CD4-positive, alpha-beta T cell treated with Interleukin-17A for 1 hour (primary cell): ENCODE results near the gene TGM2.

ENCODE experiments used
- DNase-seq: peaks from one replicate; pipeline ENCODE4 v3.0.0-alpha.2; 2020

Gene TGM2

DNA sequence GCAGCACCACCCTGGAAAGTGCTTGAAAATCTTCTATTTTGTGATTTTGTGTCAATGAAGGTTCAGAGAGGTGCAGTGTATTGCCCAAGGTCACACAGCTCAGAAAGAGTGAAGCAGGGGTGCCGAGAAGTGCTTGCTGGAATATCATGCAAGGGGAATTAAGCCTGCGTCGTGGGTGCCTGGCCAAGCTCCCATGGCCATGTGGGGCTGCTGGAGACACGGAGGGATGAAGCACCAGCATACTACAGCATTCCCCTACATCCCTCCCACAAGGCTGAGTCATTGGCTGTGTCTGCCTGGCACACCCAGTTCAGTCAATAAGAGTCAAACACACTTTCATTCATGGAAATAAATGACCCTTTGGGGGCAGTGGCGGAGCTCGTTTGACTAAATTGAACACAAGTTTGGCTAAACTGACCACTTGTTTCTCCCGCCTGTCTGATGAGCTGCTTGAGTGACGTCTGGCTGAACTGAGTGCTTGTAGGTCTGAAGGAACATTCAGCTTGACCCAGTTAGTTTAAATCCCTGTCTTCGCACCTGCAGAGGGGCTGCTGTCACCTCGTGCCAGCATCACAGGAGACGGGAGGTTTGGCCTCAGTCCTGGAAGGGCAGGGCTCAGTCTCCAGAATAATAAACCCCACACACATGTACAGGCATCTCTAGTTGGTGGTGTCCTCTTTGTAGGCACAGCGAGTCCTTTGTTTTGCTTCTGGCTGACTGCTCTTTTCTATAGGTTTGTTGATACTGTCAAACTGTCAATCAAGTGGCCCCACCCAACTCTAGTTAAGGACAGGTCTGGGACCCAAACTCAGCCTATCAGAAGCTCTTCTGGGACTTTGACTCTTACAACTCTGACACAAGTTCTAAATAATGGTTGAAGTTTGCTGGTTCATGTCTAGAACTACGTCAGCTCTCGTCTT lies 8.4 kb upstream of the TGM2 start:
- no peak for DNase-seq

DNA sequence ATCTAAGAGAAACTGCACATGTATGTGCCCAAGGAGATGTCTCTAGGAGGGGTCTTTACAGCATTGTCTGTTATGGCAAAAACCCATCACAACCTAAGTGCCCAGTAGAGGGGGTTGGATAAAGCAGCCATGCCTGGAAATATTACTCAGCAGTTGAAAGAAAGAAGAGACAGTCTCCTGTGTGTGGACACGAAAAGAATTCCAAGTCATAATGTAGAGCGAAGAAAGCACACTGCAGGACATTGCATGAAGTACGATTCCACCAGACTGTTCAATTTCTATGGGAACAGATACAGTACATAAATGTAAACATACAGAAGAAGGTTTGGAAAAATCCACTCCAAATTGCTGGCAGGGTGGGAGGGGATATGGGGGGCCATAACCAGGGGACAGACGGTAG lies 7.3 kb upstream of the TGM2 start:
- DNase-seq, result no peak

DNA sequence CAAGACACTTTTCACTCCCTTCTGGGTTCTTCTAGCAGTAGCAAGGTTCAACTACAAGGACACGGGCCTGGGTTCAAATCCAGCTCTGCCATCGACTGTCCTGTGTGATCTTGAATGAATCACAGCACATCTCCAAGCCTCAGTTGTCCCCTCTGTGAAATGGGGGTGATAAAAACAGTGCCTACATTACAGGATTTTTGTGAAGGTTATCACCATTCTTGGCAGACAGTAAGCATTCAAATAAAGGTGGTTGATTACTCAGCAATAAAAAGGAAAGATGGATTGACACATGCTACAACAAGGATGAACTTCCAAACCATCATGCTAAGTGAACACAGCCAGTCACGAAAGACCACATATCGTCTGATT lies 6.6 kb upstream of the TGM2 start:
- no peak for DNase-seq

DNA sequence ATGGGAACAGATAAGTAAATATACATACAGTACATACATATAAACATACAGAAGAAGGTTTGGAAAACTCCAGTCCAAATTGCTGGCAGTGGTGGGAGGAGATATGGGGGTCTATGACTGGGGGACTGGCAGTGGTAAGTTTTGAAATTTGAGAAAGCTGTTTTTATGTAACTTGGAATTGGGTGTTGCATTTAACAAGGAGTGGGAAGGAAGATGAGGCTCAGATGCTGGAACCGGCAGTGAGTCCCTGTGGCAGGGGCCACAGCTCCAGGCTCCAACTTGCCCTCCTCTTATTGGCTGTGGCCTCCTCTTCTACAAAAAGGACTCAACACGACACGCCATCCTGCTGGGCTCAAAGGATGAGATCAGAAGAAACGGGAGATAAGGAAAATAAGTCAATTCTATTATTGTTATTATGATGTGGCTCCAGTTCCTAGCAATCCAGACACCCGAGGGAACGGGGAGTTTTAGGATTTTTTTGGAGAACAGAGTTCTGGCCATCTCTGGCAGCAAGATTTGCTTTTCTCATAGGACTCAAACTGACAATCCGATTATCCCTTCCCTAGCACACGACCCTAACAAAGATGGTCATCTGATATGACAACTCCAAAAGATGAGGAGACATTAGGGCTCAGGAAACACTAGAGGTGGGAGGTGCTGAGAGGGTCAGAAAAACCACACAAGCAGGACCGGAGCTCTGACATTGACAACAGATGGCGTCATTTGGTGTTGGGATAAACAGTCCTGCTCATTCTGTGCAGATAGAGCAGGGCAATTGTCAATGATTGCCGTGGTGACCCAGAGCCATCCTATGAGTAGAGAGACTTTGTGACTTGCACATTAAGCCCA lies 6.0 kb upstream of the TGM2 start:
- DNase-seq, result no peak

DNA sequence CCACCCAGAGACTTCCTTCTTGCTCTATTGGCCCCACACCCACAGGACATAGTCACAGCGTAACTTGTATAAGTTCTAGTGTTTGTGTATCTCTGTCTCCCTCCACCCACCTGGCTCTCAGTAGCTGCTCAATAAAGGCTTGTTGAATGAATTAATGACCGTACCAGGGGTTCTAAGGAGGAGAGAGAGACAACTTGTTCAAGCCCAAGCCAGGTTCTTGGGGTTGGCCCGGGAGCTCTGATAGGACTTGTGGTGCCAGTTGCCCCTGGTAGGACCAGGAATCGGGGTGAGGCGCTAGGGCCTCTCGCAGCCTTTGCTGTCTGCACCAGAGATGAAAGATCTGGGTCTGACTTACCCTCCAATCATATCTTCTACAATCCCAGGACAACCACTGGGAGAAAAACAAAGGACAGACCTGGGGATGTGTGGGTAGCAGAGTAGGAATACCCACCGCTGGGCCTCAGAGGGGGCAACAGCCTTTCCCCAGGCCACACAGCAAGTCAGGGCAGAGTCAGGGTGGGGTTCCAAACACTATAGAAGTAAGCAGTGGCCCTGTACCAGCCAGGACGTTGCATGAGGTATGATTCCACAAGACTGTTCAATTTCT lies 5.3 kb upstream of the TGM2 start:
- DNase-seq, result no peak

DNA sequence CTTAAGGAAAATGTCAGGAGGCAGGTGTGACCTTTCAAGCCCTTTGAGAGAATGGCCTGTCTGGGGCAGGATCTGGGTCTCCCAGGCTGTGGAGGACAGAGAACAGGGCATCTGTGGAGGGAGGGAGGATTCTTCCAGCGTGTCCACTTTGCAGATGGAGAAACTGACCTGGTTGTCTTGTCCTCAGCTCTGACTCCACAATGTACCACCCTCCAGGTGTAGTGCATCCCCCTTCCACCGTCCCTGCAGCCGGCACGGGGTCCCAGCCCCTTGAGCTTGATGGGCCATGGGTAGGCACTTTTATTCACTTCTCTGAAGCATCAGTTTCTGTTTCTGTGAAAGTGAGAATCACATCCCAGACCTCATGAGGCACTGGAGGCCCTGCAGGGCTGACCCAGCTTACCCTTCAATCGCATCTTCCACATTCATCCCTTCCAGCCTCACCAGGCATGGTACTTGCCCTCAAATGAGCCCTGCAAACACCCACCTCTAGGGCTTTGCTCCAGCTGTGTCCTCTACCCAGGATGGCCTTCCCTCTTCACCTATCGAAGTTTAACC lies 4.6 kb upstream of the TGM2 start:
- DNase-seq, result no peak

DNA sequence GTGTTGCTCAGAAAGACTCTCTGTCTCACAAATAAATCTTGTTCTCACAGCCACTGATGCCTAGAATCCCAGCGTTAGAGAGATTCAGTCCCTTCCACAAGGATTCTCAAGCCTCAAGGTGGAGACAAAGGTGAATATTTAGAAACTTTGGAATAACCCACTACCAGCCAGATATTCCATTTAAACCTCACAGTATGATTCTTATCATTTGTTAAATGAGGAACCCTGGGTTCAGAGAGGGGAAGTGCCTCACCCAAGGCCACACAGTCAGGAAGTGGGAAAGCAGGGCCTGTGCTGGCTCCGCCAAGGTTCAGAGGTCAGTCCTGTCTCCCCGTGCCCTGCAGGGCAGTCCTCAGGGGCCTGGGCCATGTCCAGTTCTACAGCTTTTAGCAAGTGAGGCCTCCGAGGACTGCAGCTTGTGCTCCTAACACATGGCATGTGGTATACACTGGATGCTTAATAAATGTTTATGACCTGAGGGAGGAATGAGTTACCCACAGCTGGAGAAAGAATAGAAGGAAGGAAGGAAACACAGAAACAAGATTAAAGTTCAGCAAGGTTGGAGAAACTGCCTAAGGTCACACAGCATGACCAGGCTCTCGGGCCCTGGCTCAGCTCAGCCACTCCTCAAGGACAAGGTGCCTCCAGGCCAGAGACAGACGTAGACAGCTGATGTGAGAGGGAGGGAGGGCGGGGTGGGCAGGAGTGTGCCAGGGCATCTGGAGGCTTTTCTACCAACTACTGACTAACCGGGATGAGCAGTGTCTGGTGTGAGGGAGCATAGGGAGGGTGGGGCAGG lies 3.9 kb upstream of the TGM2 start:
- DNase-seq, result no peak

DNA sequence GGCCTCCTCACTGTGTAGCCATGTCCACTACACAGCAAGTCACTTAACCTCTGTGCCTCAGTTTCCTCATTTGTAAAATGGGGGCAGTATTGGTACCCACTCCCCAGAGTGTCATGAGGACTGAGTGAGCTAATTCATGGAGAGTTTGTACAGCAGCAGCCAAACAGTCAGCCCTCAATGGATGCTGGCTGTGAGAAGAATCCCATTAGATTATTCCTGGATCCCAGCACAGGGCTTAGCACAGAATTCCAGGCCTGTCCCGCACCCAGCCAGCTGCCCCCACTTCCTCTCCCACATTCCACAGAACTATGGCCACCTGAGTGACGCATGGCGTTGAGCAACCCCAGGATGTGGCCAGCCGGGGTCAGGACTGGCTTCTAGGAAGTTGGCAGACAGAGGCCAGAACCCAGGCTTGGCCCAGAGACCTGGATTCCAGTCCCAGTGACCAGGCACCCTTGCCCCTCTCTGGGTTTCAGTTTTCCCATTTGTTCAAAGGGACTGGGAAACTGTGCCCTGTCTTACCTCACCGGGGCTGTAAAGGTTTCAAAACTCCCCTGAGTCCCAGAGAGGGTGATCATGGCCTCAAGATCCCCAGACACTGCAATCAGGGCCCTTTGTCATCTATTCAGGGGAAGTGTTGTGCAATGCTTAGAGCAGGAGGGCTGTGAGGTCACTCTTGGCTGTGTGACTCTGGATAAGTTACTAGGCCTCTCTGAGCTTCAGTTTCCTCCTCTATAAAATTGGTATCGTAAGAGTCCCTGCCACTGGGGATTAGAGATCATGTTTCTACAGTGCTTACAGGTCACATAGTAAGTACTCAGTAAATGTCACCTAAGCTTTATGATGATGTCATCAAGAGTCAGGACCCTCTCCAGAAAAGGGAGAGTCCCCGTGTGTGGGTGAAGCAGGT lies 3.0 kb upstream of the TGM2 start:
- peak; percentile 11 for DNase-seq

DNA sequence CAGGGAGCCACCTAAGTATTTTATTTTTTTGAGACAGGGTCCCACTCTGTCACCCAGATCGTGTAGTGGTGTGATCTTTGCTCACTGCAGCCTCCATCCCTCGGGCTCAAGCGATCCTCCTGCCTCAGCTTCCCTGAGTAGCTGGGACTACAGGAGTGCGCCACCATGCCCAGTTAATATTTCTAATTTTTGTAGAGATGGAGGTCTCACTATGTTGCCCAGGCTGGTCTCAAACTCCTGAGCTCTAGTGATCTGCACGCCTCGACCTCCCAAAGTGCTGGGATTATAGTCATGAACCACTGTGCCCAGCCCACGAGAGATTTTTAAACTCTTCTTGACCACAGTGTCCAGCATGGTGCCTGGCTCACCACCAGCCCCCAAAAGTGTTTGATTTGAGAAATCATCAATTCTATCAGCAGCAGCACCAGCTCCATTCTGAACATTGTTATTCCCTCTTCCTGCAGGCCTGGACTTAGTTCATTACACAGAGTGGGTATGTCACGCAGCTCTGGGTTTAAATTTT lies 2.3 kb upstream of the TGM2 start:
- DNase-seq, result no peak

DNA sequence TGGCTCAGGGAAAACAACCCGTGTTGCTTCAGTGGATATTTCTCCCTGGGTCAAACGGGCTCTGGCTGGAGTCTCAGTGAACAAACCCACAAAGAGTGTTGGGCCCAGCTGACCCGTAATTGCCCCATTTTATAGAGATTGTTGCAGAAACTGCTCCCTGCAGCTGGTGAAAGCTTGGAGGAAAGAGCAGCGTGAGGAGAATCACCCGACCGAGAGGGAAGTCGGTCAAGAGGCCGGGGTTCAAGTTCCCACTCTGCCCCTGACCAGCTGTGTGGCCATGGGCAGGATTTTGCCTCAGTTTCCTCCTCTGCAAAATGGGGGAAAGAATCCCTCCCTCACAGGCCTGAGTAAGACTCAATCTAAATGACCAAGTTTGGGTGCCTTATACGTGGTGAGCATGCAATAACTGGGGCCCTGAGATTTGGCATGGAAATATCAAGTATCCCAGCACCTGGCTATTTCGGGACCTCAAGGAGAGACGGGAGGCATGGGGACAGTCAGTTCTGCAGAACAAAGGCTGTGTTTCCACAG lies 1.7 kb upstream of the TGM2 start:
- no peak for DNase-seq

DNA sequence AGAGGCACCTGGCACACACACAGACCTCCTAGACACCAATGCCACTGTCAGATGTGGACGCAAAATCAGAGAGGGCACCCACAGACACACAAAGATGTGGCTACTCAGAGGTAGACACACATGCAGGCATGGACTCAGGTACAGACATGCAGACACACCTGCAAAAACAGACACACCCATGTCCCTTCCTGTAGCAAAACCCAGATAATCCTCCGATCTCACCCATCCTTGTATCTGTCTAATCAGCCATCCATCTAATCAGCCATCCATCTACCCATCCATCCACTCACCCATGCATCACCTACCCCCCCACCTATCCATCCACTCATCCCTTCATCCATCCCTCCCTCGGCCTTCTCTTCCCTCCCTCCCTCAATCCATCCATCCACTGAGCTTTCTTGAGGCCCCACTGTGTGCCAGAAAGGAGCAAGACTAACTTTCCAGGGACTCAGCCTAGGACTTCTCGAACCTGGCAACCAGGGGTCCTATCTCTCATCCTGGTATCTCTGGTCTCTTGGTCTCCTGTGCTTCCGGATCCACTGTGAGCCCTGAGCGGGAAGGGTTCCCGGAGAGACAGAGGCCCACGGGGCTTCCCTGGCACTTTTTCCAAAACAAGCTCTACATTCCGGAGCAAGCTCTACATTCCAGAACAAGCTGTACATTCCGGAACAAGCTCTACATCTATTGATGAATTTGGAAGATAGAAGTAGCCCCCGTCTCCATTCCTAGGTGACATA lies 1.1 kb upstream of the TGM2 start:
- DNase-seq, result no peak

DNA sequence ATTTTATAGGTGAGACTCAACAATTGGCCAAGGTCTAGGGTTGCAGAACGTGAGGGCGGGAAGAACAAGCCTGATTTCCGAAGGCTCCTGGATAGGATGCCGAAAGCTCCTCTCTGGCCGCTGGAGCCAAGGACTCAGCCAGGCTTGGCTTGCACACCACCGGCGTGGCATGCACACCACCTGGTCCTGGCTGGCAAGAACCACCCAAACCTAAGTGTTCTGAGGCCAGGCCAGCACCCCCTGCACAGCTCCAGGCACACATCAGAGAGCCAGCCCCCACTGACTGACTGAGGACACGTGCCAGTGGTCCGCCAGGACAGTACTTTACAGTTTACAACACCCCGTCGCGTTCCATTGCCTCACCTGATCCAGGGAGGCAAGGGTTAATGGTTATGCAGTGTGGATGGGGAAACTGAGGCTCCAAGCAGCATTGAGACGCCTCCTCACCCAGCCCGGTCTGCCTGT lies 414 bp downstream of the TGM2 start:
- no peak for DNase-seq

DNA sequence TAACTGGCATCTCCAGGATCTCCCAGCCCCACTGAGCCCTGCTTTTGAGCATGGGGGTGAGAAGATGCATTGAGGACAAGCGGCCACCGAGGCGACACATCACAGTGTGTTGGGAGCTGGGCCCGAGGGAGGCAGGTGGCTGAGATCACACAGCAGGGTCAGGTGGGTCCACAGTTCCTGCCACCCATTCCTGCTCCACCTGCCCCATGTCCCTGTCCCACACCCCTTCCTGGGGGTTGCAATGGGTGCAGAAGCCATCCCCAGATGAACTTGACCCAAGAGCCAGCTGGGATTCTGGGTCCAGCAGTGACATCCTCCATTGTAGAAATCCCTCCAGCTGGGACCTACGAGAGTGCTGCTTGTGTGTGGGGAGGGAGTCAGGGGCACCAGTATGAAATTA lies 1.0 kb downstream of the TGM2 start:
- DNase-seq, result no peak

DNA sequence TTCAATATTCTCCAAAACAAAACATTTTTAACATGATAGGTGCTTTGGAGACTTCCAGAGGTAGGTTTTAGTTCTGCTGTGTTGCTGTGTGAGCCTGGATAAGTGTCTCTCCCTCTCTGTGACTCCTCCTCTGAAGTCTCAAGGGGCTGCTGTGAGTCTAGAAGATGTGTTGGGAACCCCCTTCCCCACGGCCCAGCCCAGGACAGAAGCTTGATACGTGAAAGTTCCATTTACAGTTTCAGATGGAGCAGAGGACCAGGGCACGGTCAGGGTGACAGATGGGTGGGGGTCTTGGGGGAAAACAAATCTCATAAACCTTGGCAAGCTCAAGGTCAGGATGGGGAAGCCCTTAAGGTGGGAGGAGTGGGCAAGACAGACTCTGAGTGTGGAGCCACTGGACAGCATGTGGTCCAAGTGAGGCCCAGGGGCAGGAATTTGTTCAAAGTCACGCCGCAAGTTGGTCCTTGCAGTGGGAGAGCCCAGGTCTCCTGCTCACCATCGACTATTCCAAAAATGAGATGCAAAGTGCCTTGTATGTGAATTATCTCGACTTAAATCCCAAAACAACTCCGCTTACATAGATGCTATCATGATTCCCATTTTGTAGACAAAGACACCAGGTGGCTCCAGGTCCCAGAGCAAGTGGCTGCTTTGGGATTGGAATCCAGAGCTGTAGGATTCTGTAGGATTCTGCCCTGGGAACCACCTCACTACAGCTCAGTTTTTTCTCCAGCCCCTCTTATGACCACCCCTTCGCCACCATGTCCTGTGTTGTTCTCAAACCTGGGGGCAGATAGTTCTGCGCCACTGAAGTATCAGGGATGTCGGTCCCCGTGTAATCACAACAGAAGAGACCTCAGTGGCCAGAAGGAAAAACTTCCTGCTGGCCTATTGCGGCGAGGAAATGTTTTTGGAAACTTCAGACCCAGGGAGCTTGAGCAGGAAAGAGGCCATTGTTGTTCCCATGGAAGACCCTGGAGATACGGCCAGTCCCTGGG lies 1.9 kb downstream of the TGM2 start:
- no peak for DNase-seq

DNA sequence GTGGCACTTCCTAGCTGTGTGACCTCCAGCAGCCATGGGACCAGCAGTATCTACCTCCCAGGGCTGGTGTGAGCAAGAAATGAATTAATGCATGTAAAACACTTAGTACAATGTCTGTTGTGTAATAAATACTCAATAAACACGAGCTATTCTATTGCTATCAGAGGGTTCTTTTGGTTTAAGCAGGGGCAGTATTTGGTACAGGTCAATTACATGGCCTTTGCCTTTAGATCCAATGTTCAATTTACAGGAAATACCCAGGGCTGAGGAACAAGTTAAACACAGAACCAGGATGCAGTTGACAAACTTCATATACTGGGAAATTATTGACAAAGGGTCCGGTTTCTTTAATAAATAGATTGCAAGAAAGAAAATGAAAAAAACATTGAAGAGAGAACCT lies 2.9 kb downstream of the TGM2 start:
- DNase-seq, result no peak

DNA sequence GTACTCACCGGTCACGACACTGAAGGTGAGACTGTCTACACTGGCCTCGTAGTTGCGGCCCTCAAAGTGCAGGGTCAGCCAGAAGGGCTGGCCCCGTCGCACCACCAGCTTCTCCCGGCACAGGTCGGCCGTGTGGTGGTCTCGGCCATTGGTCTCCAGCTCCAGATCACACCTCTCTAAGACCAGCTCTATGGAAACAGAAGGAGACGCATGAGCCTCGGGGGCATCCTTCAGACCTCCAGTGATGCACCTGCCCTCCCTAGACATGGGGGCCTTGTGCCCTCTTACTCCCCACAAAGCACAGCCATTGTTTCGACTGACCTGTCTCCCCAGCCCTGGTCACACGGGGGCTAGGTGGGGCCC lies 3.7 kb downstream of the TGM2 start:
- no peak for DNase-seq

DNA sequence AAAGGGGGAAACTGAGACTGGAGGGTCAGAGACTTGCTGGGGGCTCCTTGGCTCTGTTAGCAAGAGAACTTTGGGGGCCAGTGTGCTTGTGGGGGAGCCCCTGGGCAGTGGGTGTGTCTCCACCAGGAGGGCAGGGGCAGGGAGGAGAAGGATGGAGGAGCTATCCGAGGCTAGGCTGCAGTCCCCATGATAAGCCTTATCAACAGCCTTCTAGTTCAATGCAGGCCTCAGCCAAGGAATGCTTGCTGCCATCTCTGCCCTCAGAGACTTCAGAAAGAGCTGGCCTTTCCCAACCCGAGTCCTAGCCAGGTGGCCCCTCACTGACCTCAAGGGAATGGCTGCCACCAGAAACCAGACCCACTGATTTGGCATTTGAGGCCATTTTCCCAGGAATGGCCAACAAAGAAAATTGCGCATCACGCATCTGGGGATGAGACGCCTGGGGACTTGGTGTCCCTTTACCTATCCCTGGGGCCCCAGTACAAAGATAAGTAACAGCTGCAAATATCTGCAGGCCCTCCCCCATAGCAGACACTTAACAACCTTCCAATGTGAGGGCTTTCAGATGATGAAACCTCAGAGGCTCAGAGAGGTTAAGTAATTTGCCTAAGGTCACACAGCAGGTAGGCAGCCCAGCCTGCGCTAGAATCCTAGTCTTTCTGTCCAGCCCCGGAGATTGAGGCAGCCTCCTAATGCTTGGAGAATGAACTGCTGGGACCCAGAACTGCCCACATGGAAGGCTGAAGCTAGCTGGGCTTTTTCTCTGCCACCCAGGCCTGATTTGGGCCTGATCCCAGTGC lies 4.9 kb downstream of the TGM2 start:
- DNase-seq, result no peak

DNA sequence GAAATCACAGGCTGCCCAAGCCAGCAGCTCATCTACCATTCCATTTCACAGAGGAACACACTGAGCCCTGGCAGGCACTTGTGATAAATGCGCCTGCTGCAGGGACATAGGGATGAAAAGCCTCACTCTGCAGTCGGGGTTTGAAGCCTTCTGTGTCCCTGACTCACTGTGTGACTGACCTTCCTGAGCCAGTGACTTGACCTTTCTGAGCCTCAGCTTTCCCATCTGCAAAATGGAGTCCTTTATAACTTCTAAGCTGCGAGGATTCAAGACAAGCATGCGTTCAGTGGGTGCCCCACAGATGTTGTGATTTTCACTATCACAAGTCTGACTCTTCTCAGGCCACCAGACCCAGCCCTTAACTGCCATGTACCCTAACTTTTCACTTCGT lies 5.5 kb downstream of the TGM2 start:
- DNase-seq, result no peak
